Progenitor cell of endocrine pancreas (in vitro differentiated cells): Measurements from ENCODE around the gene TGFA. TPM values are rescaled to one million over a fixed set of nuclear protein-coding genes. Genes with fewer than 3 reads are reported as not detected.

Source experiments
- DNase-seq: peaks from one replicate; pipeline ENCODE4 v3.0.0; 2021; ENCODE audit warnings: low spot score; ENCODE audit not compliant: unreplicated experiment
- H3K27ac Mint-ChIP-seq: 2 replicates; pipeline ENCODE4 v1.8.0; 2021; ENCODE audit warnings: mild to moderate bottlenecking, moderate library complexity, mixed read lengths
- H3K27me3 Mint-ChIP-seq: 2 replicates; pipeline ENCODE4 v1.8.0; 2021; ENCODE audit warnings: mixed read lengths
- H3K36me3 Mint-ChIP-seq: 2 replicates; pipeline ENCODE4 v1.8.0; 2022; ENCODE audit warnings: mixed read lengths; ENCODE audit not compliant: insufficient read depth
- H3K4me1 Mint-ChIP-seq: 2 replicates; pipeline ENCODE4 v1.8.0; 2021; ENCODE audit warnings: low read depth, mixed read lengths
- H3K4me3 Mint-ChIP-seq: 2 replicates; pipeline ENCODE4 v1.8.0; 2021; ENCODE audit warnings: low read depth, mild to moderate bottlenecking, moderate library complexity, mixed read lengths
- H3K9me3 Mint-ChIP-seq: 2 replicates; pipeline ENCODE4 v1.8.0; 2021; ENCODE audit warnings: low read depth, mixed read lengths
- CTCF ChIP-seq: fragments of 200-600 bp; sonication (generic); IDR thresholded peaks from one replicate; pipeline ENCODE4 v1.5.0; 2021; ENCODE audit warnings: antibody characterized with exemption, mild to moderate bottlenecking; ENCODE audit not compliant: unreplicated experiment
- total RNA-seq: library from RNA; stranded (reverse); gene quantifications from 2 replicates; pipeline ENCODE4 v1.2.1, GENCODE V29; 2021

The TGFA gene
- total RNA-seq, 1 donor from 2014 or later: 3.0 TPM

- Mint-ChIP-seq H3K9me3 (no peaks in the 10 kb centered on the region), H3K4me3 (no peak overlapping the region), H3K36me3 (no peaks in the 10 kb centered on the region), H3K4me1 (peaks cover 19% of the 10 kb centered on the region), H3K27me3 (peaks cover 54% of the 10 kb centered on the region), H3K27ac (no peak overlapping the region)
- no peak for DNase-seq
- TF ChIP-seq CTCF: no peak
These were observed 4.4 kb downstream of the TGFA start for GRCh38 chr2:70549064-70549710.

GRCh38 chr2:70548233-70548632 is 5.4 kb downstream of the TGFA start:
- H3K27me3 Mint-ChIP-seq: peaks cover 51% of the 10 kb centered on the region
- H3K4me1 Mint-ChIP-seq: peaks cover 19% of the 10 kb centered on the region
- H3K9me3 Mint-ChIP-seq: no peaks in the 10 kb centered on the region
- H3K27ac Mint-ChIP-seq: no peak overlapping the region
- H3K4me3 Mint-ChIP-seq: no peak overlapping the region
- no peak for DNase-seq
- no peak for TF ChIP-seq CTCF
- no peaks in the 10 kb centered on the region for H3K36me3 Mint-ChIP-seq

- H3K36me3 Mint-ChIP-seq: no peaks in the 10 kb centered on the region
- peaks cover 37% of the 10 kb centered on the region for H3K27me3 Mint-ChIP-seq
- DNase-seq: no peak
- peaks cover 9% of the 10 kb centered on the region for H3K4me1 Mint-ChIP-seq
- H3K4me3 Mint-ChIP-seq: no peak overlapping the region
- TF ChIP-seq CTCF: no peak
- H3K9me3 Mint-ChIP-seq: no peaks in the 10 kb centered on the region
- H3K27ac Mint-ChIP-seq: no peak overlapping the region
These were observed 6.7 kb downstream of the TGFA start for GRCh38 chr2:70546885-70547284.

GRCh38 chr2:70546376-70546775 is 7.2 kb downstream of the TGFA start:
- DNase-seq: no peak
- Mint-ChIP-seq H3K27ac (no peak overlapping the region), H3K27me3 (peaks cover 33% of the 10 kb centered on the region), H3K9me3 (no peaks in the 10 kb centered on the region), H3K4me3 (no peak overlapping the region), H3K36me3 (no peaks in the 10 kb centered on the region), H3K4me1 (peaks cover 5% of the 10 kb centered on the region)
- no peak for TF ChIP-seq CTCF

- H3K36me3 Mint-ChIP-seq: no peaks in the 10 kb centered on the region
- no peak overlapping the region for H3K27ac Mint-ChIP-seq
- DNase-seq: no peak
These were observed 12.1 kb downstream of the TGFA start for GRCh38 chr2:70541481-70542020.

More at GRCh38 chr2:70541481-70542020, 12.1 kb downstream of the TGFA start:
- TF ChIP-seq CTCF: no peak
- Mint-ChIP-seq H3K4me3 (no peak overlapping the region), H3K9me3 (peaks cover 7% of the 10 kb centered on the region), H3K4me1 (no peaks in the 10 kb centered on the region), H3K27me3 (peaks cover 7% of the 10 kb centered on the region)
